NT2/D1 (cell line): Measurements from ENCODE around the gene GCHFR.

Experiments
- DNase-seq: peaks from one replicate; pipeline ENCODE4 v3.0.0-alpha.2; 2011; ENCODE audit warnings: low read depth, low spot score
- H3K27me3 ChIP-seq: 2 replicates; pipeline ENCODE4 v1.6.0; 2011; ENCODE audit warnings: mild to moderate bottlenecking; ENCODE audit not compliant: insufficient read length, insufficient read depth
- H3K36me3 ChIP-seq: 2 replicates; pipeline ENCODE4 v1.6.1; 2011; ENCODE audit warnings: mild to moderate bottlenecking, low read length, mixed read lengths; ENCODE audit not compliant: insufficient read depth, insufficient read length
- H3K4me1 ChIP-seq: 2 replicates; pipeline ENCODE4 v1.5.1; 2011; ENCODE audit not compliant: insufficient read depth, insufficient read length
- H3K4me3 ChIP-seq: 2 replicates; pipeline ENCODE4 v1.5.1; 2011; ENCODE audit warnings: low read depth; ENCODE audit not compliant: insufficient read length
- H3K9ac ChIP-seq: 2 replicates; pipeline ENCODE4 v1.6.0; 2011; ENCODE audit warnings: low read depth; ENCODE audit not compliant: insufficient read length
- H3K9me3 ChIP-seq: 2 replicates; pipeline ENCODE4 v1.5.1; 2011; ENCODE audit warnings: mild to moderate bottlenecking, low read length; ENCODE audit not compliant: insufficient read depth
- SUZ12 ChIP-seq: IDR thresholded peaks from 2 replicates; pipeline ENCODE4 v1.6.1; 2011; ENCODE audit not compliant: insufficient read length, insufficient read depth; ENCODE audit errors: extremely low read depth
- YY1 ChIP-seq: IDR thresholded peaks from 2 replicates; pipeline ENCODE4 v1.6.1; 2011; ENCODE audit not compliant: insufficient read length, insufficient read depth
- ZNF274 ChIP-seq: IDR thresholded peaks from 2 replicates; pipeline ENCODE4 v1.6.1; 2011; ENCODE audit warnings: mild to moderate bottlenecking, low read depth, low read length

Gene GCHFR

DNA sequence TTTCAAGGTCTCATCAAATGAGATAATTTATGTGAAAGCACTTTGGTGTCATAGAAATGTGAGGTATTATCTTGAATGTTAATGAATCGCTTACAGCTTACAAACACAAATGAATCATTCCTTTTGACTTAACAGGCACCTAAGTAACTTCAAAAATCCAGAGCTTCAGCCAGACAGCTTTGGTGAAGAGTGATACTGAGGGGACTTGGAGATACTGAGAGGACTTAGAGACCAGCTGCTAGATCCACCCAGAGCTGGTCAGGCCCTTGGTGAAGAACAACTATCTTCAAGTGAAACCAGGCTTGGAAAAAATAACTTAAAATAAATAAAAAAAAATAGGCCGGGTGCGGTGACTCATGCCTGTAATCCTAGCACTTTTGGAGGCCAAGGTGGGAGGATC is 26.9 kb downstream of the GCHFR start:
- peaks cover 2% of the 10 kb centered on the region for H3K4me1 ChIP-seq
- DNase-seq, result no peak

DNA sequence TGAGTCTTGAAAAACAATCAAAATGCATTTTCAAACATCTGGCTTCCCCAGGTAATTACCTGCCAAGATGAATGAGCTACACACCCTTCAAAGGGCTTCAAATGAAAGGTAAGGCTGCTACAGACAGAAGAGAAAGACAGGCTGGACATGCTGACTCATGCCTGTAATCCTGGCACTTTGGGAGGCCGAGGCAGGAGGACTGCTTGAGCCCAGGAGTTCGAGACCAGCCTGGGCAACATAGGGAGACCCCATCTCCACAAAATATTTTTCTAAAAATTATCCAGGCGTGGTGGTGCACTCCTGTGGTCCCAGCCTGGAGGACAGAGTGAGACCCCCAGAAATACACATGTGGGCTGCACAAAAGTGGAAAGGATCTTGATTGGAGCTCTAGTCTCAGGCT is 28.5 kb downstream of the GCHFR start:
- TF ChIP-seq SUZ12 (no peak), ZNF274 (no peak), YY1 (no peak)
- Histone ChIP-seq H3K4me3 (no peak overlapping the region), H3K27me3 (no peaks in the 10 kb centered on the region), H3K36me3 (peaks cover 7% of the 10 kb centered on the region), H3K9ac (no peak overlapping the region), H3K9me3 (no peaks in the 10 kb centered on the region), H3K4me1 (peaks cover 2% of the 10 kb centered on the region)
- no peak for DNase-seq

More for the DNA sequence above, 26.9 kb downstream of the GCHFR start:
- Histone ChIP-seq H3K4me3 (no peak overlapping the region), H3K9me3 (no peaks in the 10 kb centered on the region), H3K27me3 (no peaks in the 10 kb centered on the region), H3K9ac (no peak overlapping the region), H3K36me3 (peaks cover 7% of the 10 kb centered on the region)
- TF ChIP-seq ZNF274, result no peak
- TF ChIP-seq SUZ12, result no peak
- TF ChIP-seq YY1, result no peak

DNA sequence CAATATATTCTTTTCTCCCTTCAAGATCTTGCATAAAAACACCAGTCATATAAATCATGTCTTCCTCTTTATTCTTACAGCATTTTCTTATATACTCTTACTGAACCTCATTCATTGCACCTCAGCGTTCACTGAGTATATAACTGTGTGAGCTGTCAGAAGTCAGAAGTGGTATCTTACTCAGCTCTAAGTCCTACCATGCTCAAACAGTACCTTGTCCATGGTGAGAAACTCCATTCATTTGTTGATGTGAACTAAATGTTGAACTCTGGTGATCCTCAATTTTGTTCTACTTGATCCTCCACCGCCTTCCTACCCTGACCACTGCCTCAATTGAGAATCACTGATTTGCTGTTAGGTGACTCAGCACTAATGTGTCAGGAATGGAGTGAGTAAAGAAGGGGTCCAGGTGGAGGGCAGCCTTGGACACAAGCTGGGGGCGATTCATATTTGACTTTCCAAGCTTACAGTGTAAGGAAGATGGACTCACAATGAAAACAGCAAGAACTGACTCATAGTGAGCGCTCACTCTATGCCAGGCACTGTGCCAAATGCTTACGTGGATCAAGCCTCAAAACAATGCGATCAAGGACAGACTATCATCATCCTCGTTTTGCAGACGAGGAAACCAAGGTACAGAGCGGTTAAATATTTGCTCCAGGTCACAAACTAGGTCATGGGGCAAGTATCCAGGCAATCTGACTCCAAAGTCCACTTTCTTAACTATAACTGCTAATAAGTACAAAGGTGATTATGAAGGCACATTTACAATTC is 29.5 kb downstream of the GCHFR start:
- peaks cover 2% of the 10 kb centered on the region for H3K4me1 ChIP-seq
- TF ChIP-seq SUZ12, result no peak
- TF ChIP-seq ZNF274, result no peak
- TF ChIP-seq YY1, result no peak

DNA sequence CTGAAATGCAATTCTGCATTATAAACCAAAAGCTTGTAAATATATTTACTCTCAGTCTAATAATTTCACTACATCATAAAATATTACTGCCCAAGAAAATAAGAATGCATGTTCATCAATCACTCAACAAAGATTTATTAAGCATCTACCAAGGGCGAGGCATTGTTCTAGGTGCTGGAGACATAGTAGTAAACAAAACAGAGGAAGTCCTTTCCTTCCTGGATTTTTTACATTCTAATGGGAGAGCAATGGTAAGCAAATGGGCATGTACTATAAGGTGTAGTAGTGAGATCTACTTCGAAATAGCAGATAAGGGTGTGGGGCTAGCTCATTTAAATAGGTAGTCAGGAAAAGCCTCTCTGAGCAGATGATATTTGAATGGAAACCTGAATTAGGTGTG is 32.2 kb downstream of the GCHFR start:
- H3K9me3 ChIP-seq, result no peaks in the 10 kb centered on the region
- TF ChIP-seq ZNF274, result no peak
- no peak for TF ChIP-seq SUZ12
- no peak for TF ChIP-seq YY1

More for the DNA sequence above, 29.5 kb downstream of the GCHFR start:
- Histone ChIP-seq H3K9ac (no peak overlapping the region), H3K9me3 (no peaks in the 10 kb centered on the region), H3K27me3 (no peaks in the 10 kb centered on the region), H3K36me3 (peaks cover 7% of the 10 kb centered on the region), H3K4me3 (no peak overlapping the region)
- DNase-seq, result no peak

DNA sequence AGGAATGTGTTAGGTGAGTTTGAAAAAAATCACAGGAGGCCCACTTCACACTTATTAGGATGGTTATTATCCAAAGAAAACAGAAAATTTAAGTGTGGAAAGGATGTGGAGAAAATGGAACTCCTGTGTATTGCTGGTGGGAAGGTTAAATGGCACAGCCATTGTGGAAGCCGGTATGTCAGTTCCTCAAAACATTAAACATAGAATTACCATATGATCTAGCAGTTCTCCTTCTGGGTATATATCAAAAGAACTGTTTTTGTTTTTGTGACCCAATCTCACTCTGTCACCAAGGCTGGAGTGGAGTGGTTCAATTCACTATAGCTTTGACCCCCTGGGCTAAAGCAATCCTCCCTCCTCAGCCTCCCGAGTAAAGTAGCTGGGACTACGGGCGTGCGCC is 32.6 kb downstream of the GCHFR start:
- Histone ChIP-seq H3K4me3 (no peak overlapping the region), H3K9me3 (no peaks in the 10 kb centered on the region), H3K9ac (no peak overlapping the region), H3K4me1 (peaks cover 2% of the 10 kb centered on the region), H3K27me3 (no peaks in the 10 kb centered on the region), H3K36me3 (peaks cover 12% of the 10 kb centered on the region)
- TF ChIP-seq ZNF274, result no peak
- no peak for TF ChIP-seq YY1
- TF ChIP-seq SUZ12, result no peak
- DNase-seq, result no peak

More for the DNA sequence above, 32.2 kb downstream of the GCHFR start:
- Histone ChIP-seq H3K4me3 (no peak overlapping the region), H3K36me3 (peaks cover 10% of the 10 kb centered on the region), H3K9ac (no peak overlapping the region), H3K4me1 (peaks cover 2% of the 10 kb centered on the region), H3K27me3 (no peaks in the 10 kb centered on the region)
- no peak for DNase-seq

DNA sequence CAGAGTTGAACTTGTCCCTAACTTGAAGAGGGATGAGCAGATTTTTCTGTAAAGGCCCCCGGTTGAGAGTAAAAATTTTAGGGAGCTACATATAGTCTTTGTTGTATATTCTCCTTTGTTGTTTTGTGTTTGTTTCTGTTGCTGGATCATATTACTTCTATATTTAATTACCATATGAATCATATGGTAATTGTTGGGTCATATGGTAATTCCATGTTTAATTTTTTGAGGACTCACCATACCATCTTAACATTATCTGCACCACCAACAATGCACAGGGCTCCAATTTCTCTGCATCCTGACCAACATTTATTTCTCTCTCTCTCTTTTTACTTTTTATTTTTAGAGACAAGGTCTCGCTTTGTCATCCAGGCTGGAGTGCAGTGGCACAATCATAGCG is 35.7 kb downstream of the GCHFR start:
- TF ChIP-seq SUZ12 (no peak), YY1 (no peak), ZNF274 (no peak)
- no peak overlapping the region for H3K9ac ChIP-seq
- no peak for DNase-seq
- peaks cover 18% of the 10 kb centered on the region for H3K36me3 ChIP-seq
- H3K27me3 ChIP-seq, result no peaks in the 10 kb centered on the region
- no peak overlapping the region for H3K4me3 ChIP-seq
- no peaks in the 10 kb centered on the region for H3K4me1 ChIP-seq
- H3K9me3 ChIP-seq, result no peaks in the 10 kb centered on the region

DNA sequence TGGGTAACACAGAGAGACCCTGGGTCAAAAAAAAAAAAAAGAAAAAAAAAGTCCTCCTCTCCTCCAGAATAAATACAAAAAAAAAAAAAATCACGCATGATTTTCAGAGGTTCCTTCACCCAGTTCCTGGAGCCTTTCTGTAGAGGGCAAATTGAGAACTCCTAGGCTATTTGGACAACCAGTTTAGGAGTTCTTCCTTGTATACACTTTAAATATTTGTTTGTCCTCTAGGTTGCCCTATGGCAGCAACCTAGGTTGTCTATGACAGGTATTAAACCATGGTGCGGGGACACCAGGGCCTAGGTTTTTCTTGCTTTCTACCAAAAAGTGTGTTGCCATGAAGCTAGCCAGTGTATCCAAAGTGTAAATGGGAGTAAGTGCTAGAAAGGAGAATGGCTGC is 39.2 kb downstream of the GCHFR start:
- Histone ChIP-seq H3K9ac (no peak overlapping the region), H3K36me3 (peaks cover 18% of the 10 kb centered on the region), H3K4me3 (no peak overlapping the region), H3K9me3 (no peaks in the 10 kb centered on the region), H3K27me3 (no peaks in the 10 kb centered on the region), H3K4me1 (peaks cover under 1% of the 10 kb centered on the region)
- TF ChIP-seq SUZ12 (no peak), ZNF274 (no peak), YY1 (no peak)
- DNase-seq, result no peak
